Measurements from ENCODE around the gene MAP2K6. TPM values are rescaled to one million over a fixed set of nuclear protein-coding genes. Genes with fewer than 3 reads are reported as not detected.

The MAP2K6 gene
- total RNA-seq, 1 donor = 2.0 TPM

DNA sequence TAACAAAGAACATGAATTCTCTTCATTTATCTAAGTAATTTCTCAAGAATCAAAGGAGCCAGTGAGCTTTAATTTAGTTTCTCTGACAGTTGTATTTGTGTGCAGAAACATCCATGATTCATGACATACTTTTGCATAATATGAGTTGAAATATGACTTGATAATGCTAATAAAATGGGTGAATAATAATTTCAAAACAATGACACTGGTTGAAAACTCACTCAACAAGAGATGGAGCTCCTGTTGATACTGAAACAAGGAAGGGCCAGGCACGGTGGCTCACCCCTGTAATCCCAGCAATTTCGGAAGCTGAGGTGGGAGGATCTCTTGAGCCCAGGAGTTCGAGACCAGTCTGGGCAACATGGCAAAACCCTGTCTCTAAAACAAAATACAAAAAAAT is 147.0 kb downstream of the MAP2K6 start:
- TF ChIP-seq CTCF (IDR thresholded peaks at IDR 0.05; ENCODE audit: insufficient read depth, low read length) = no peak
- DNase-seq (ENCODE audit: low read depth) = no peak
- H3K4me3 ChIP-seq (ENCODE audit: low read depth, low read length) = no peak overlapping the region

GRCh38 chr17:69565447-69565846 is 150.9 kb downstream of the MAP2K6 start:
- DNase-seq (ENCODE audit: low read depth) = no peak
- H3K4me3 ChIP-seq (ENCODE audit: low read depth, low read length) = no peak overlapping the region
- no peak for TF ChIP-seq CTCF (IDR thresholded peaks at IDR 0.05; ENCODE audit: insufficient read depth, low read length)

DNA sequence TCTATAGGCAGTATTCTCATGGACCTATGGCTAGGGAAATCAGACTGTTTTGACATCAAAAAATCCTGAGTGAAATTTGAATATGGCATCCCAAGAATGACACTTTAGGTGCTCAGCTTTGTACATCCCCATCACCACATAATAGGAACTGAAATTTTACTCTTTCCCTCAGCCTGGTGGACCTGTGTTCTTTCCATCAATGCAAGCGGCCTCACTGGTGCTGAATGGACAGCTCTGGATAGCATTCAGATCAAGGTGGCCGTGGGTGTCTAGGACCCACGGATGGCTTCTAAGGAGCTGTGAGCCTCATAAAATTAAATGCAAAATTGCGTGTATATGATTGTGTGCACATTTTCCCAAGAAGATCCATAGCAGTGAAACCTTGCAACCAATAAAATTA is 152.6 kb downstream of the MAP2K6 start:
- TF ChIP-seq CTCF (IDR thresholded peaks at IDR 0.05; ENCODE audit: insufficient read depth, low read length) = no peak
- no peak overlapping the region for H3K4me3 ChIP-seq (ENCODE audit: low read depth, low read length)
- DNase-seq (ENCODE audit: low read depth) = no peak

DNA sequence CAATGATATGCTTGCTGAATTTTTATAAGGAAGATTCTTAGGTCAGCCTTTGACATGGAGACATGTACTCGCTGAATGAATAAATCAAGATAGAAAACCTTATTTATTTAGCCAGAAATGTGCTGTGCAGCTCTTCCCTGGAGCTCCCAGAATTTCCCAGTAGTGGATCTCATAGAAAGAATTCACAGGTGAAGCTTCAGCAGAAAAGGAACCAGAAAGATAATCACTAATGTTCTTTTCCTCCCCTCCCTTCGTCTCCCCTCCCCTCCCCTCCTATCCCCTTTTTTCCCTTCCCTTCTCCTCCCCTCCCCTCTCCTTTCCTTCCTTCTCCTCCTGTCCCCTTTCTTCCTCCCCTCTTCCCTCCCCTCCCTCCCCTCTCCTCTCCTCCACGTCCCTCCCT is 158.2 kb downstream of the MAP2K6 start:
- TF ChIP-seq CTCF (IDR thresholded peaks at IDR 0.05; ENCODE audit: insufficient read depth, low read length) = no peak
- no peak for DNase-seq (ENCODE audit: low read depth)
- no peak overlapping the region for H3K4me3 ChIP-seq (ENCODE audit: low read depth, low read length)

DNA sequence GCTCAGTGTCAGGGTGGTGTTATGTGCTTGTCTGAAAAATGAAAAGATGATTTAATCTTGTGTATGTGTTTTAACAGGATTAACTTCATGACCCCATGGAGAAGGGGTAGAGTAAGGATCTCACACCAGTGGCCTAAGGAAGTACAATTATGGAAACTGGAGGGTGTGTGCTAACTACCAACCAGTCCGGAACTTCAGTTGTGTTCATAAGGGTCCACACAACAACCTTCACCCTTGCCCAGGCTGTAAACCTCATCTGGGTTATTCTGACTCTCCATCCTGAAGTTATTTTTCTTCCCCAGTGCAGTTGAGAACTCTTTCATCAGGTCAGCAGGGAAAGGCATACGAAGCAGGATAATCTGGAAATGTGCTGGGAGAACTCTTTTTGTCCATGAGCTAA is 158.9 kb downstream of the MAP2K6 start:
- no peak for DNase-seq (ENCODE audit: low read depth)
- no peak overlapping the region for H3K4me3 ChIP-seq (ENCODE audit: low read depth, low read length)
- no peak for TF ChIP-seq CTCF (IDR thresholded peaks at IDR 0.05; ENCODE audit: insufficient read depth, low read length)

DNA sequence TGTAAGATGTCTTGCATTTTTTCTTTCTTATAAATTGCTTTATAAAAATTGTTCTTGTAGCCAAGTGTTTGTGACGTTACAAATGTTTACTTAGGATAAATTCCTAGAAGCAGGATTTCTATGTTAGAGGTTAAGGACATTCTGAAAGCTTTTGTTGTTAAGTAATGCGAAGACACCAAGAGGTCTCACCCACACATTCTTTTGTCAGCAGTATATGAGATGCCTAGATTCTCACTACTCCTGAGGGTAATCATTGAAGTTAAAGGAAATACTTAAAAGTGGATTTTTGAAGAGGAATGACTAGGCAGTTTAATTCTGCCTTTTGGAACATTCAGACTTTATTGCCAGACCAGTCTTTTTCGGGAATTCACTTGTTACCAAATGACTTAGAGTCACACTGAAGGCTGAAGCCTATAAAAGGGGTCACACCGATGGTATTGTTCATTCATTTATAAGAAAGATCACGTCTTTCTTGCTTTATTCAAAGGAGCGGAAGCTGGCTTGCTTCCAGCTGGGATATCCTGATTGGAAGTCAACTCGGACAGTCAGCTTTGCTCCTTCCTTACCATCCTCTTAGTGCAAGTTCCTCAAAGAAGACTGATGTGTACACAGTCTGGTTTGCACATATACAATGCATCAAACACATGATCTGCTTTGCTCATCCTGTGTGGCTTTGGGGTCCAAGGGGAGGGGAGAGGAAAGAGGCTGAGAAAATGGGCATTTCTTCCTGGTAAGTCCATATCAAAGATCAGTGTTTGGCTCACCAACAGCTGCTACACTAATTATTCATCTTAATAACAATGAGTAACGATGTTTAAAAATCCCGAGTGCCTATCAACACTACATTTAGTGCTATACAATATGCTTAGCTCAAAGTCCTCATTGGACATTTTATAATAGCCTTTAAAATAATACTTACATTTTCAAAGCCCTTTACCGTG is 160.0 kb downstream of the MAP2K6 start:
- no peak overlapping the region for H3K4me3 ChIP-seq (ENCODE audit: low read depth, low read length)
- no peak for TF ChIP-seq CTCF (IDR thresholded peaks at IDR 0.05; ENCODE audit: insufficient read depth, low read length)
- DNase-seq (ENCODE audit: low read depth) = peak; percentile 56
